WTC11 (cell line): ENCODE data around the gene DDIT4. TPM values are rescaled to one million over a fixed set of nuclear protein-coding genes. Genes with fewer than 3 reads are reported as not detected.

ENCODE experiments used
- HMGA2 ChIP-seq: fragments of 250-450 bp; sonication (Bioruptor Pico); IDR thresholded peaks from 2 replicates; pipeline ENCODE4 v1.4.0; 2021; ENCODE audit warnings: mild to moderate bottlenecking, moderate library complexity
- KAT7 ChIP-seq: sonication (generic); formaldehyde crosslinking; IDR thresholded peaks from 2 replicates; pipeline ENCODE4 v1.8.1; 2023; ENCODE audit warnings: missing genetic modification reagents, mild to moderate bottlenecking, borderline replicate concordance
- NFYB ChIP-seq: sonication (generic); formaldehyde crosslinking; conservative IDR thresholded peaks from 2 replicates; pipeline ENCODE4 v1.8.0; 2022; ENCODE audit warnings: low read depth, missing genetic modification reagents
- SMAD4 ChIP-seq: sonication (generic); formaldehyde crosslinking; IDR thresholded peaks from 2 replicates; pipeline ENCODE4 v1.8.0; 2022; ENCODE audit warnings: mild to moderate bottlenecking, missing genetic modification reagents
- TEAD1 ChIP-seq: sonication (generic); formaldehyde crosslinking; IDR thresholded peaks from 2 replicates; pipeline ENCODE4 v1.8.0; 2022; ENCODE audit warnings: mild to moderate bottlenecking, missing genetic modification reagents
- ZNF121 ChIP-seq: sonication (generic); formaldehyde crosslinking; IDR thresholded peaks from 2 replicates; pipeline ENCODE4 v1.8.0; 2023; ENCODE audit warnings: missing genetic modification reagents
- ZNF138 ChIP-seq: sonication (generic); formaldehyde crosslinking; conservative IDR thresholded peaks from 2 replicates; pipeline ENCODE4 v1.8.1; 2022; ENCODE audit warnings: mild to moderate bottlenecking, moderate library complexity, missing genetic modification reagents
- ZNF219 ChIP-seq: sonication (generic); formaldehyde crosslinking; IDR thresholded peaks from 2 replicates; pipeline ENCODE4 v1.8.0; 2023; ENCODE audit warnings: missing genetic modification reagents, mild to moderate bottlenecking, borderline replicate concordance
- ZNF263 ChIP-seq: sonication (generic); formaldehyde crosslinking; IDR thresholded peaks from 2 replicates; pipeline ENCODE4 v1.8.1; 2022; ENCODE audit warnings: low read depth, mild to moderate bottlenecking, moderate library complexity, missing genetic modification reagents
- ZNF396 ChIP-seq: fragments of 250-450 bp; sonication (Bioruptor Pico); IDR thresholded peaks from 2 replicates; pipeline ENCODE4 v1.8.0; 2021; ENCODE audit warnings: mild to moderate bottlenecking, moderate library complexity, borderline replicate concordance
- total RNA-seq: library from RNA; stranded (reverse); gene quantifications from 3 replicates; pipeline ENCODE4 v1.2.3, GENCODE V29; 2021
- TF ChIP-seq, protein P1 (sequence below): sonication (generic); formaldehyde crosslinking; IDR thresholded peaks from 2 replicates; pipeline ENCODE4 v1.8.1; 2023; ENCODE audit warnings: mild to moderate bottlenecking, missing genetic modification reagents
- TF ChIP-seq, protein P2 (sequence below): sonication (generic); formaldehyde crosslinking; IDR thresholded peaks from 2 replicates; pipeline ENCODE4 v1.8.1; 2023; ENCODE audit warnings: mild to moderate bottlenecking, missing genetic modification reagents
- TF ChIP-seq, protein P3 (sequence below): sonication (generic); formaldehyde crosslinking; IDR thresholded peaks from 2 replicates; pipeline ENCODE4 v1.8.1; 2022; ENCODE audit warnings: low read depth, missing genetic modification reagents, borderline replicate concordance
- TF ChIP-seq, protein P4 (sequence below): sonication (generic); formaldehyde crosslinking; IDR thresholded peaks from 2 replicates; pipeline ENCODE4 v1.8.1; 2022; ENCODE audit warnings: mild to moderate bottlenecking, missing genetic modification reagents, moderate library complexity, borderline replicate concordance
- TF ChIP-seq, protein P5 (sequence below): sonication (generic); formaldehyde crosslinking; IDR thresholded peaks from 2 replicates; pipeline ENCODE4 v1.8.0; 2023; ENCODE audit warnings: missing genetic modification reagents, mild to moderate bottlenecking, borderline replicate concordance
- TF ChIP-seq, protein P6 (sequence below): fragments of 250-450 bp; sonication (Bioruptor Pico); IDR thresholded peaks from 2 replicates; pipeline ENCODE4 v1.9.0; 2021; ENCODE audit warnings: mild to moderate bottlenecking
- TF ChIP-seq, protein P7 (sequence below): sonication (generic); formaldehyde crosslinking; IDR thresholded peaks from 2 replicates; pipeline ENCODE4 v1.8.1; 2023; ENCODE audit warnings: mild to moderate bottlenecking, moderate library complexity, missing genetic modification reagents
- TF ChIP-seq, protein P8 (sequence below): sonication (generic); formaldehyde crosslinking; IDR thresholded peaks from 2 replicates; pipeline ENCODE4 v1.8.1; 2023; ENCODE audit warnings: mild to moderate bottlenecking, missing genetic modification reagents, borderline replicate concordance
- TF ChIP-seq, protein P9 (sequence below): sonication (generic); formaldehyde crosslinking; conservative IDR thresholded peaks from 2 replicates; pipeline ENCODE4 v1.8.1; 2022; ENCODE audit warnings: mild to moderate bottlenecking, missing genetic modification reagents

Gene DDIT4
- total RNA-seq, 1 experiment from 2014 or later = 118 TPM

DNA sequence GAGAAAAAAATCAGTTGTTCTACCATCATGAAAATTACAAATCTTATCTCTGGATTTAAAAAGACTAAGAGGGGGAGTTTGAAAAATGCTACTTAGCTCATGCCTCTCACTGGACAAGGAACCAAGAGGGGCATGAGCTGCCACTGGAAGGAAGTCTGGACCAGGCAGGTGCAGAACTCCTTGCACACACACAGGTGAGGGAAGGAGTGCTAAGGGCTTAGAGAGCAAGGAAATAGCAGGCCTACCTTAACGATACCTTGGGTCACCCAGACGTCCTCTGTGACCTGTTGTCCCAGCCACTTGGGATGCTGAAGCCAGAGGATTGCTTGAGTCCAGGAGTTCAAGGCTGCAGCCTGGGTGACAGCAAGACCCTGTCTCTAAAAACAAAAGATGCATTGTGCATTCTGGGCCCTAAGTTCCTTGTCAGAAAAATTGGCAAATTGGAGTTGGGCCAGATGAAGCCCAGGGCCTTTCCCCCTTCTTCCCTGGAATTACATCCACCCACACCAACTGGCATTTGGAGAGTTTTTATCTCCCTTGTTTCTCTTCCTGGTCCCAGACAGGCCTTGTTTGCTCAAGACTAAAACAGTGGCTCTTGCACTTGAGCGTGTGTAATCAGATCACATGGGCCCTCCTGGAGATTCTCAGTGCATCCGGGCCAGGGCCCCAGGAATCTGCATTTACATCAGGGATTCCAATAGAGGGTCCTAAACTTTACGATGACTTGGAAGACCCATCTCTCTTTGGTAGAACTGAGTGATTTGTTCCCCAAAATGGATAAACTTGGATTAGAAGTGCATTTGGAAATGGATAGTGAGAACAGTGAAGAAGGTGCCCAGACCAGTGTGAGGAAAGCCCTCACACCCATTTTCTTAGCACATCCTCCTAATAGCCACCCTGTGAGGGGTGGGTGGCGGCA, 3.0 kb downstream of the DDIT4 start (continued):
- TF ChIP-seq, protein P1, sequence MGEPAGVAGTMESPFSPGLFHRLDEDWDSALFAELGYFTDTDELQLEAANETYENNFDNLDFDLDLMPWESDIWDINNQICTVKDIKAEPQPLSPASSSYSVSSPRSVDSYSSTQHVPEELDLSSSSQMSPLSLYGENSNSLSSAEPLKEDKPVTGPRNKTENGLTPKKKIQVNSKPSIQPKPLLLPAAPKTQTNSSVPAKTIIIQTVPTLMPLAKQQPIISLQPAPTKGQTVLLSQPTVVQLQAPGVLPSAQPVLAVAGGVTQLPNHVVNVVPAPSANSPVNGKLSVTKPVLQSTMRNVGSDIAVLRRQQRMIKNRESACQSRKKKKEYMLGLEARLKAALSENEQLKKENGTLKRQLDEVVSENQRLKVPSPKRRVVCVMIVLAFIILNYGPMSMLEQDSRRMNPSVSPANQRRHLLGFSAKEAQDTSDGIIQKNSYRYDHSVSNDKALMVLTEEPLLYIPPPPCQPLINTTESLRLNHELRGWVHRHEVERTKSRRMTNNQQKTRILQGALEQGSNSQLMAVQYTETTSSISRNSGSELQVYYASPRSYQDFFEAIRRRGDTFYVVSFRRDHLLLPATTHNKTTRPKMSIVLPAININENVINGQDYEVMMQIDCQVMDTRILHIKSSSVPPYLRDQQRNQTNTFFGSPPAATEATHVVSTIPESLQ (CRISPR knock-in tag) = no peak
- TF ChIP-seq, protein P2, sequence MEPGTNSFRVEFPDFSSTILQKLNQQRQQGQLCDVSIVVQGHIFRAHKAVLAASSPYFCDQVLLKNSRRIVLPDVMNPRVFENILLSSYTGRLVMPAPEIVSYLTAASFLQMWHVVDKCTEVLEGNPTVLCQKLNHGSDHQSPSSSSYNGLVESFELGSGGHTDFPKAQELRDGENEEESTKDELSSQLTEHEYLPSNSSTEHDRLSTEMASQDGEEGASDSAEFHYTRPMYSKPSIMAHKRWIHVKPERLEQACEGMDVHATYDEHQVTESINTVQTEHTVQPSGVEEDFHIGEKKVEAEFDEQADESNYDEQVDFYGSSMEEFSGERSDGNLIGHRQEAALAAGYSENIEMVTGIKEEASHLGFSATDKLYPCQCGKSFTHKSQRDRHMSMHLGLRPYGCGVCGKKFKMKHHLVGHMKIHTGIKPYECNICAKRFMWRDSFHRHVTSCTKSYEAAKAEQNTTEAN (CRISPR knock-in tag) = no peak
- TF ChIP-seq, protein P3, sequence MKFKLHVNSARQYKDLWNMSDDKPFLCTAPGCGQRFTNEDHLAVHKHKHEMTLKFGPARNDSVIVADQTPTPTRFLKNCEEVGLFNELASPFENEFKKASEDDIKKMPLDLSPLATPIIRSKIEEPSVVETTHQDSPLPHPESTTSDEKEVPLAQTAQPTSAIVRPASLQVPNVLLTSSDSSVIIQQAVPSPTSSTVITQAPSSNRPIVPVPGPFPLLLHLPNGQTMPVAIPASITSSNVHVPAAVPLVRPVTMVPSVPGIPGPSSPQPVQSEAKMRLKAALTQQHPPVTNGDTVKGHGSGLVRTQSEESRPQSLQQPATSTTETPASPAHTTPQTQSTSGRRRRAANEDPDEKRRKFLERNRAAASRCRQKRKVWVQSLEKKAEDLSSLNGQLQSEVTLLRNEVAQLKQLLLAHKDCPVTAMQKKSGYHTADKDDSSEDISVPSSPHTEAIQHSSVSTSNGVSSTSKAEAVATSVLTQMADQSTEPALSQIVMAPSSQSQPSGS = no peak
- TF ChIP-seq TEAD1 (CRISPR knock-in tag) (no peak), ZNF396 (CRISPR knock-in tag) (no peak), KAT7 (CRISPR knock-in tag) (no peak), ZNF219 (CRISPR knock-in tag) (no peak), SMAD4 (CRISPR knock-in tag) (no peak), ZNF121 (CRISPR knock-in tag) (no peak), ZNF263 (no peak), NFYB (no peak; the same call in 1 of the 2 replicates), ZNF138 (CRISPR knock-in tag) (no peak), HMGA2 (CRISPR knock-in tag) (no peak)
- TF ChIP-seq, protein P4, sequence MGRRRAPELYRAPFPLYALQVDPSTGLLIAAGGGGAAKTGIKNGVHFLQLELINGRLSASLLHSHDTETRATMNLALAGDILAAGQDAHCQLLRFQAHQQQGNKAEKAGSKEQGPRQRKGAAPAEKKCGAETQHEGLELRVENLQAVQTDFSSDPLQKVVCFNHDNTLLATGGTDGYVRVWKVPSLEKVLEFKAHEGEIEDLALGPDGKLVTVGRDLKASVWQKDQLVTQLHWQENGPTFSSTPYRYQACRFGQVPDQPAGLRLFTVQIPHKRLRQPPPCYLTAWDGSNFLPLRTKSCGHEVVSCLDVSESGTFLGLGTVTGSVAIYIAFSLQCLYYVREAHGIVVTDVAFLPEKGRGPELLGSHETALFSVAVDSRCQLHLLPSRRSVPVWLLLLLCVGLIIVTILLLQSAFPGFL (CRISPR knock-in tag) = no peak
- TF ChIP-seq, protein P5, sequence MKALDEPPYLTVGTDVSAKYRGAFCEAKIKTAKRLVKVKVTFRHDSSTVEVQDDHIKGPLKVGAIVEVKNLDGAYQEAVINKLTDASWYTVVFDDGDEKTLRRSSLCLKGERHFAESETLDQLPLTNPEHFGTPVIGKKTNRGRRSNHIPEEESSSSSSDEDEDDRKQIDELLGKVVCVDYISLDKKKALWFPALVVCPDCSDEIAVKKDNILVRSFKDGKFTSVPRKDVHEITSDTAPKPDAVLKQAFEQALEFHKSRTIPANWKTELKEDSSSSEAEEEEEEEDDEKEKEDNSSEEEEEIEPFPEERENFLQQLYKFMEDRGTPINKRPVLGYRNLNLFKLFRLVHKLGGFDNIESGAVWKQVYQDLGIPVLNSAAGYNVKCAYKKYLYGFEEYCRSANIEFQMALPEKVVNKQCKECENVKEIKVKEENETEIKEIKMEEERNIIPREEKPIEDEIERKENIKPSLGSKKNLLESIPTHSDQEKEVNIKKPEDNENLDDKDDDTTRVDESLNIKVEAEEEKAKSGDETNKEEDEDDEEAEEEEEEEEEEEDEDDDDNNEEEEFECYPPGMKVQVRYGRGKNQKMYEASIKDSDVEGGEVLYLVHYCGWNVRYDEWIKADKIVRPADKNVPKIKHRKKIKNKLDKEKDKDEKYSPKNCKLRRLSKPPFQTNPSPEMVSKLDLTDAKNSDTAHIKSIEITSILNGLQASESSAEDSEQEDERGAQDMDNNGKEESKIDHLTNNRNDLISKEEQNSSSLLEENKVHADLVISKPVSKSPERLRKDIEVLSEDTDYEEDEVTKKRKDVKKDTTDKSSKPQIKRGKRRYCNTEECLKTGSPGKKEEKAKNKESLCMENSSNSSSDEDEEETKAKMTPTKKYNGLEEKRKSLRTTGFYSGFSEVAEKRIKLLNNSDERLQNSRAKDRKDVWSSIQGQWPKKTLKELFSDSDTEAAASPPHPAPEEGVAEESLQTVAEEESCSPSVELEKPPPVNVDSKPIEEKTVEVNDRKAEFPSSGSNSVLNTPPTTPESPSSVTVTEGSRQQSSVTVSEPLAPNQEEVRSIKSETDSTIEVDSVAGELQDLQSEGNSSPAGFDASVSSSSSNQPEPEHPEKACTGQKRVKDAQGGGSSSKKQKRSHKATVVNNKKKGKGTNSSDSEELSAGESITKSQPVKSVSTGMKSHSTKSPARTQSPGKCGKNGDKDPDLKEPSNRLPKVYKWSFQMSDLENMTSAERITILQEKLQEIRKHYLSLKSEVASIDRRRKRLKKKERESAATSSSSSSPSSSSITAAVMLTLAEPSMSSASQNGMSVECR = no peak
- TF ChIP-seq, protein P6, sequence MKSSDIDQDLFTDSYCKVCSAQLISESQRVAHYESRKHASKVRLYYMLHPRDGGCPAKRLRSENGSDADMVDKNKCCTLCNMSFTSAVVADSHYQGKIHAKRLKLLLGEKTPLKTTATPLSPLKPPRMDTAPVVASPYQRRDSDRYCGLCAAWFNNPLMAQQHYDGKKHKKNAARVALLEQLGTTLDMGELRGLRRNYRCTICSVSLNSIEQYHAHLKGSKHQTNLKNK (CRISPR knock-in tag) = no peak
- TF ChIP-seq, protein P7, sequence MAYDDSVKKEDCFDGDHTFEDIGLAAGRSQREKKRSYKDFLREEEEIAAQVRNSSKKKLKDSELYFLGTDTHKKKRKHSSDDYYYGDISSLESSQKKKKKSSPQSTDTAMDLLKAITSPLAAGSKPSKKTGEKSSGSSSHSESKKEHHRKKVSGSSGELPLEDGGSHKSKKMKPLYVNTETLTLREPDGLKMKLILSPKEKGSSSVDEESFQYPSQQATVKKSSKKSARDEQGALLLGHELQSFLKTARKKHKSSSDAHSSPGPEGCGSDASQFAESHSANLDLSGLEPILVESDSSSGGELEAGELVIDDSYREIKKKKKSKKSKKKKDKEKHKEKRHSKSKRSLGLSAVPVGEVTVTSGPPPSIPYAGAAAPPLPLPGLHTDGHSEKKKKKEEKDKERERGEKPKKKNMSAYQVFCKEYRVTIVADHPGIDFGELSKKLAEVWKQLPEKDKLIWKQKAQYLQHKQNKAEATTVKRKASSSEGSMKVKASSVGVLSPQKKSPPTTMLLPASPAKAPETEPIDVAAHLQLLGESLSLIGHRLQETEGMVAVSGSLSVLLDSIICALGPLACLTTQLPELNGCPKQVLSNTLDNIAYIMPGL (CRISPR knock-in tag) = no peak
- TF ChIP-seq, protein P8, sequence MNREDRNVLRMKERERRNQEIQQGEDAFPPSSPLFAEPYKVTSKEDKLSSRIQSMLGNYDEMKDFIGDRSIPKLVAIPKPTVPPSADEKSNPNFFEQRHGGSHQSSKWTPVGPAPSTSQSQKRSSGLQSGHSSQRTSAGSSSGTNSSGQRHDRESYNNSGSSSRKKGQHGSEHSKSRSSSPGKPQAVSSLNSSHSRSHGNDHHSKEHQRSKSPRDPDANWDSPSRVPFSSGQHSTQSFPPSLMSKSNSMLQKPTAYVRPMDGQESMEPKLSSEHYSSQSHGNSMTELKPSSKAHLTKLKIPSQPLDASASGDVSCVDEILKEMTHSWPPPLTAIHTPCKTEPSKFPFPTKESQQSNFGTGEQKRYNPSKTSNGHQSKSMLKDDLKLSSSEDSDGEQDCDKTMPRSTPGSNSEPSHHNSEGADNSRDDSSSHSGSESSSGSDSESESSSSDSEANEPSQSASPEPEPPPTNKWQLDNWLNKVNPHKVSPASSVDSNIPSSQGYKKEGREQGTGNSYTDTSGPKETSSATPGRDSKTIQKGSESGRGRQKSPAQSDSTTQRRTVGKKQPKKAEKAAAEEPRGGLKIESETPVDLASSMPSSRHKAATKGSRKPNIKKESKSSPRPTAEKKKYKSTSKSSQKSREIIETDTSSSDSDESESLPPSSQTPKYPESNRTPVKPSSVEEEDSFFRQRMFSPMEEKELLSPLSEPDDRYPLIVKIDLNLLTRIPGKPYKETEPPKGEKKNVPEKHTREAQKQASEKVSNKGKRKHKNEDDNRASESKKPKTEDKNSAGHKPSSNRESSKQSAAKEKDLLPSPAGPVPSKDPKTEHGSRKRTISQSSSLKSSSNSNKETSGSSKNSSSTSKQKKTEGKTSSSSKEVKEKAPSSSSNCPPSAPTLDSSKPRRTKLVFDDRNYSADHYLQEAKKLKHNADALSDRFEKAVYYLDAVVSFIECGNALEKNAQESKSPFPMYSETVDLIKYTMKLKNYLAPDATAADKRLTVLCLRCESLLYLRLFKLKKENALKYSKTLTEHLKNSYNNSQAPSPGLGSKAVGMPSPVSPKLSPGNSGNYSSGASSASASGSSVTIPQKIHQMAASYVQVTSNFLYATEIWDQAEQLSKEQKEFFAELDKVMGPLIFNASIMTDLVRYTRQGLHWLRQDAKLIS = no peak; the same call in 1 of the 2 replicates
- TF ChIP-seq, protein P9, sequence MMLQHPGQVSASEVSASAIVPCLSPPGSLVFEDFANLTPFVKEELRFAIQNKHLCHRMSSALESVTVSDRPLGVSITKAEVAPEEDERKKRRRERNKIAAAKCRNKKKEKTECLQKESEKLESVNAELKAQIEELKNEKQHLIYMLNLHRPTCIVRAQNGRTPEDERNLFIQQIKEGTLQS = no peak
